WTC11 (cell line): ENCODE data around the gene SEMG2. TPM values are rescaled to one million over a fixed set of nuclear protein-coding genes. Genes with fewer than 3 reads are reported as not detected.

Experiments used
- ATAC-seq: fragments of 200-7000 bp; cut with Tn5 transposase; 2 replicates; pipeline ENCODE4 v1.10.0; 2021; ENCODE audit warnings: mild to moderate bottlenecking, moderate library complexity
- CTCF ChIA-PET: fragments of 300-600 bp; sonication (Branson Sonifier 250); formaldehyde crosslinking; loops from one replicate; lab custom pipeline; 2021; ENCODE audit warnings: antibody characterized with exemption; lab: Charles Lee
- POLR2A ChIA-PET: fragments of 350-600 bp; sonication (Branson Sonifier 250); formaldehyde crosslinking; loops from one replicate; lab custom pipeline; 2021; ENCODE audit warnings: antibody characterized with exemption; lab: Charles Lee
- DNase-seq: peaks from one replicate; pipeline ENCODE4 v3.0.0; 2021; ENCODE audit warnings: low spot score
- H3K27ac Mint-ChIP-seq: 2 replicates; pipeline ENCODE4 v1.8.0; 2021; ENCODE audit warnings: mixed read lengths
- H3K27me3 Mint-ChIP-seq: 2 replicates; pipeline ENCODE4 v1.8.0; 2021; ENCODE audit warnings: low read depth, mild to moderate bottlenecking, moderate library complexity, mixed read lengths
- H3K36me3 Mint-ChIP-seq: 2 replicates; pipeline ENCODE4 v1.8.0; 2021; ENCODE audit warnings: mixed read lengths
- H3K4me1 Mint-ChIP-seq: 2 replicates; pipeline ENCODE4 v1.8.0; 2022; ENCODE audit warnings: mixed read lengths
- H3K4me3 Mint-ChIP-seq: 2 replicates; pipeline ENCODE4 v1.8.0; 2021; ENCODE audit warnings: mild to moderate bottlenecking, moderate library complexity, mixed read lengths
- H3K9me3 Mint-ChIP-seq: 2 replicates; pipeline ENCODE4 v1.8.0; 2021; ENCODE audit warnings: mixed read lengths
- GTF2I ChIP-seq: fragments of 250-450 bp; sonication (Bioruptor Pico); conservative IDR thresholded peaks from 2 replicates; pipeline ENCODE4 v1.4.0; 2021; ENCODE audit warnings: mild to moderate bottlenecking
- IRF2 ChIP-seq: sonication (generic); formaldehyde crosslinking; IDR thresholded peaks from 2 replicates; pipeline ENCODE4 v1.8.0; 2022; ENCODE audit warnings: low read depth, missing genetic modification reagents, borderline replicate concordance
- JAZF1 ChIP-seq: fragments of 250-450 bp; sonication (Bioruptor Pico); IDR thresholded peaks from 2 replicates; pipeline ENCODE4 v1.9.0; 2021; ENCODE audit warnings: moderate library complexity, mild to moderate bottlenecking, inconsistent platforms
- JUN ChIP-seq: sonication (generic); formaldehyde crosslinking; IDR thresholded peaks from 2 replicates; pipeline ENCODE4 v1.8.0; 2023; ENCODE audit warnings: mild to moderate bottlenecking, missing genetic modification reagents
- NFE2L1 ChIP-seq: sonication (generic); formaldehyde crosslinking; IDR thresholded peaks from 2 replicates; pipeline ENCODE4 v1.8.1; 2023; ENCODE audit warnings: missing genetic modification reagents
- RORB ChIP-seq: fragments of 250-450 bp; sonication (Bioruptor Pico); IDR thresholded peaks from 2 replicates; pipeline ENCODE4 v1.9.0; 2021; ENCODE audit warnings: mild to moderate bottlenecking
- SMAD3 ChIP-seq: sonication (generic); formaldehyde crosslinking; IDR thresholded peaks from 2 replicates; pipeline ENCODE4 v1.8.0; 2022; ENCODE audit warnings: missing genetic modification reagents, mild to moderate bottlenecking, borderline replicate concordance
- SP1 ChIP-seq: sonication (generic); formaldehyde crosslinking; conservative IDR thresholded peaks from 2 replicates; pipeline ENCODE4 v1.8.1; 2022; ENCODE audit warnings: missing genetic modification reagents
- TEAD4 ChIP-seq: sonication (generic); formaldehyde crosslinking; IDR thresholded peaks from 2 replicates; pipeline ENCODE4 v1.8.0; 2022; ENCODE audit warnings: mild to moderate bottlenecking, missing genetic modification reagents
- ZNF232 ChIP-seq: sonication (generic); formaldehyde crosslinking; IDR thresholded peaks from 2 replicates; pipeline ENCODE4 v1.8.0; 2022; ENCODE audit warnings: mild to moderate bottlenecking, missing genetic modification reagents
- ZNF396 ChIP-seq: fragments of 250-450 bp; sonication (Bioruptor Pico); IDR thresholded peaks from 2 replicates; pipeline ENCODE4 v1.8.0; 2021; ENCODE audit warnings: mild to moderate bottlenecking, moderate library complexity, borderline replicate concordance
- total RNA-seq: library from RNA; stranded (reverse); gene quantifications from 3 replicates; pipeline ENCODE4 v1.2.3, GENCODE V29; 2021
- TF ChIP-seq, protein P1 (sequence below): fragments of 250-450 bp; sonication (Bioruptor Pico); IDR thresholded peaks from 2 replicates; pipeline ENCODE4 v1.9.0; 2021; ENCODE audit warnings: mild to moderate bottlenecking, borderline replicate concordance
- TF ChIP-seq, protein P2 (sequence below): sonication (generic); formaldehyde crosslinking; IDR thresholded peaks from 2 replicates; pipeline ENCODE4 v1.8.1; 2023; ENCODE audit warnings: mild to moderate bottlenecking, missing genetic modification reagents
- TF ChIP-seq, protein P3 (sequence below): fragments of 250-450 bp; sonication (Bioruptor Pico); IDR thresholded peaks from 2 replicates; pipeline ENCODE4 v1.9.0; 2021; ENCODE audit warnings: moderate library complexity, mild to moderate bottlenecking, inconsistent platforms, borderline replicate concordance
- TF ChIP-seq, protein P4 (sequence below): sonication (generic); formaldehyde crosslinking; IDR thresholded peaks from 2 replicates; pipeline ENCODE4 v1.8.1; 2022; ENCODE audit warnings: mild to moderate bottlenecking, missing genetic modification reagents, moderate library complexity, borderline replicate concordance
- TF ChIP-seq, protein P5 (sequence below): sonication (generic); formaldehyde crosslinking; IDR thresholded peaks from 2 replicates; pipeline ENCODE4 v1.8.0; 2022; ENCODE audit warnings: mild to moderate bottlenecking, missing genetic modification reagents
- TF ChIP-seq, protein P6 (sequence below): sonication (generic); formaldehyde crosslinking; IDR thresholded peaks from 2 replicates; pipeline ENCODE4 v1.8.0; 2022; ENCODE audit warnings: mild to moderate bottlenecking, missing genetic modification reagents
- TF ChIP-seq, protein P7 (sequence below): fragments of 200-600 bp; IDR thresholded peaks from 2 replicates; pipeline ENCODE4 v1.8.0; 2022; ENCODE audit warnings: antibody characterized with exemption

The SEMG2 gene
- total RNA-seq, 1 experiment from 2014 or later: not detected

DNA sequence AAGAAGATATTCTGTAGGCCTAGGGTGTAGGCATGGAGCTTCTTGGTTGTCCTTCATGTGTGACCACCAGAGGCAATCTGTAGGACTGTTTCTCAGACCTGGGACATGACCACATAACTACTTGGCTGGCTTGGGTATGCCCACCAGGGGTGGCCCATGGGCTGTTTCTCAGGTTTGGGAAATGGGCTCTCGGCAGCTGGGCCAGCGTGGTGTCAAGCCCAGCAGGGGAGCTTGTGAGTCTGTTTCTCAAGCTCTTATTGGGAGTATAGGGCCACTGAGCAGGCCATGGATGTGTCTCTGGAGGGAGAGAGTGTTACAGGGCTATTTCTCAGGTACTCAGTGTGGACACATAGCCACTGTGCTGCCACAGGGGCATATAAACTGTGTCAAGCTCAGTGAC is 2.5 kb upstream of the SEMG2 start:
- Mint-ChIP-seq H3K9me3 (no peaks in the 10 kb centered on the region), H3K27me3 (peaks cover 35% of the 10 kb centered on the region), H3K36me3 (no peaks in the 10 kb centered on the region), H3K4me1 (no peaks in the 10 kb centered on the region), H3K27ac (no peak overlapping the region), H3K4me3 (no peak overlapping the region)
- POLR2A ChIA-PET: no interaction called here
- DNase-seq: no peak
- ATAC-seq: no peak
- TF ChIP-seq, protein P1, sequence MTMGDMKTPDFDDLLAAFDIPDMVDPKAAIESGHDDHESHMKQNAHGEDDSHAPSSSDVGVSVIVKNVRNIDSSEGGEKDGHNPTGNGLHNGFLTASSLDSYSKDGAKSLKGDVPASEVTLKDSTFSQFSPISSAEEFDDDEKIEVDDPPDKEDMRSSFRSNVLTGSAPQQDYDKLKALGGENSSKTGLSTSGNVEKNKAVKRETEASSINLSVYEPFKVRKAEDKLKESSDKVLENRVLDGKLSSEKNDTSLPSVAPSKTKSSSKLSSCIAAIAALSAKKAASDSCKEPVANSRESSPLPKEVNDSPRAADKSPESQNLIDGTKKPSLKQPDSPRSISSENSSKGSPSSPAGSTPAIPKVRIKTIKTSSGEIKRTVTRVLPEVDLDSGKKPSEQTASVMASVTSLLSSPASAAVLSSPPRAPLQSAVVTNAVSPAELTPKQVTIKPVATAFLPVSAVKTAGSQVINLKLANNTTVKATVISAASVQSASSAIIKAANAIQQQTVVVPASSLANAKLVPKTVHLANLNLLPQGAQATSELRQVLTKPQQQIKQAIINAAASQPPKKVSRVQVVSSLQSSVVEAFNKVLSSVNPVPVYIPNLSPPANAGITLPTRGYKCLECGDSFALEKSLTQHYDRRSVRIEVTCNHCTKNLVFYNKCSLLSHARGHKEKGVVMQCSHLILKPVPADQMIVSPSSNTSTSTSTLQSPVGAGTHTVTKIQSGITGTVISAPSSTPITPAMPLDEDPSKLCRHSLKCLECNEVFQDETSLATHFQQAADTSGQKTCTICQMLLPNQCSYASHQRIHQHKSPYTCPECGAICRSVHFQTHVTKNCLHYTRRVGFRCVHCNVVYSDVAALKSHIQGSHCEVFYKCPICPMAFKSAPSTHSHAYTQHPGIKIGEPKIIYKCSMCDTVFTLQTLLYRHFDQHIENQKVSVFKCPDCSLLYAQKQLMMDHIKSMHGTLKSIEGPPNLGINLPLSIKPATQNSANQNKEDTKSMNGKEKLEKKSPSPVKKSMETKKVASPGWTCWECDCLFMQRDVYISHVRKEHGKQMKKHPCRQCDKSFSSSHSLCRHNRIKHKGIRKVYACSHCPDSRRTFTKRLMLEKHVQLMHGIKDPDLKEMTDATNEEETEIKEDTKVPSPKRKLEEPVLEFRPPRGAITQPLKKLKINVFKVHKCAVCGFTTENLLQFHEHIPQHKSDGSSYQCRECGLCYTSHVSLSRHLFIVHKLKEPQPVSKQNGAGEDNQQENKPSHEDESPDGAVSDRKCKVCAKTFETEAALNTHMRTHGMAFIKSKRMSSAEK (CRISPR knock-in tag): no peak
- TF ChIP-seq, protein P2, sequence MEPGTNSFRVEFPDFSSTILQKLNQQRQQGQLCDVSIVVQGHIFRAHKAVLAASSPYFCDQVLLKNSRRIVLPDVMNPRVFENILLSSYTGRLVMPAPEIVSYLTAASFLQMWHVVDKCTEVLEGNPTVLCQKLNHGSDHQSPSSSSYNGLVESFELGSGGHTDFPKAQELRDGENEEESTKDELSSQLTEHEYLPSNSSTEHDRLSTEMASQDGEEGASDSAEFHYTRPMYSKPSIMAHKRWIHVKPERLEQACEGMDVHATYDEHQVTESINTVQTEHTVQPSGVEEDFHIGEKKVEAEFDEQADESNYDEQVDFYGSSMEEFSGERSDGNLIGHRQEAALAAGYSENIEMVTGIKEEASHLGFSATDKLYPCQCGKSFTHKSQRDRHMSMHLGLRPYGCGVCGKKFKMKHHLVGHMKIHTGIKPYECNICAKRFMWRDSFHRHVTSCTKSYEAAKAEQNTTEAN: no peak
- TF ChIP-seq GTF2I (CRISPR knock-in tag): no peak
- no peak for TF ChIP-seq SP1 (CRISPR knock-in tag)
- no peak for TF ChIP-seq RORB (CRISPR knock-in tag)
- TF ChIP-seq ZNF232 (CRISPR knock-in tag): no peak
- TF ChIP-seq TEAD4 (CRISPR knock-in tag): no peak
- TF ChIP-seq, protein P3, sequence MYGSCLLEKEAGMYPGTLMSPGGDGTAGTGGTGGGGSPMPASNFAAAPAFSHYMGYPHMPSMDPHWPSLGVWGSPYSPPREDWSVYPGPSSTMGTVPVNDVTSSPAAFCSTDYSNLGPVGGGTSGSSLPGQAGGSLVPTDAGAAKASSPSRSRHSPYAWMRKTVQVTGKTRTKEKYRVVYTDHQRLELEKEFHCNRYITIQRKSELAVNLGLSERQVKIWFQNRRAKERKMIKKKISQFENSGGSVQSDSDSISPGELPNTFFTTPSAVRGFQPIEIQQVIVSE (CRISPR knock-in tag): no peak
- TF ChIP-seq, protein P4, sequence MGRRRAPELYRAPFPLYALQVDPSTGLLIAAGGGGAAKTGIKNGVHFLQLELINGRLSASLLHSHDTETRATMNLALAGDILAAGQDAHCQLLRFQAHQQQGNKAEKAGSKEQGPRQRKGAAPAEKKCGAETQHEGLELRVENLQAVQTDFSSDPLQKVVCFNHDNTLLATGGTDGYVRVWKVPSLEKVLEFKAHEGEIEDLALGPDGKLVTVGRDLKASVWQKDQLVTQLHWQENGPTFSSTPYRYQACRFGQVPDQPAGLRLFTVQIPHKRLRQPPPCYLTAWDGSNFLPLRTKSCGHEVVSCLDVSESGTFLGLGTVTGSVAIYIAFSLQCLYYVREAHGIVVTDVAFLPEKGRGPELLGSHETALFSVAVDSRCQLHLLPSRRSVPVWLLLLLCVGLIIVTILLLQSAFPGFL (CRISPR knock-in tag): no peak
- no peak for TF ChIP-seq JUN (CRISPR knock-in tag)
- TF ChIP-seq NFE2L1 (CRISPR knock-in tag): no peak
- TF ChIP-seq, protein P5, sequence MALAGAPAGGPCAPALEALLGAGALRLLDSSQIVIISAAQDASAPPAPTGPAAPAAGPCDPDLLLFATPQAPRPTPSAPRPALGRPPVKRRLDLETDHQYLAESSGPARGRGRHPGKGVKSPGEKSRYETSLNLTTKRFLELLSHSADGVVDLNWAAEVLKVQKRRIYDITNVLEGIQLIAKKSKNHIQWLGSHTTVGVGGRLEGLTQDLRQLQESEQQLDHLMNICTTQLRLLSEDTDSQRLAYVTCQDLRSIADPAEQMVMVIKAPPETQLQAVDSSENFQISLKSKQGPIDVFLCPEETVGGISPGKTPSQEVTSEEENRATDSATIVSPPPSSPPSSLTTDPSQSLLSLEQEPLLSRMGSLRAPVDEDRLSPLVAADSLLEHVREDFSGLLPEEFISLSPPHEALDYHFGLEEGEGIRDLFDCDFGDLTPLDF (CRISPR knock-in tag): no peak
- TF ChIP-seq, protein P6, sequence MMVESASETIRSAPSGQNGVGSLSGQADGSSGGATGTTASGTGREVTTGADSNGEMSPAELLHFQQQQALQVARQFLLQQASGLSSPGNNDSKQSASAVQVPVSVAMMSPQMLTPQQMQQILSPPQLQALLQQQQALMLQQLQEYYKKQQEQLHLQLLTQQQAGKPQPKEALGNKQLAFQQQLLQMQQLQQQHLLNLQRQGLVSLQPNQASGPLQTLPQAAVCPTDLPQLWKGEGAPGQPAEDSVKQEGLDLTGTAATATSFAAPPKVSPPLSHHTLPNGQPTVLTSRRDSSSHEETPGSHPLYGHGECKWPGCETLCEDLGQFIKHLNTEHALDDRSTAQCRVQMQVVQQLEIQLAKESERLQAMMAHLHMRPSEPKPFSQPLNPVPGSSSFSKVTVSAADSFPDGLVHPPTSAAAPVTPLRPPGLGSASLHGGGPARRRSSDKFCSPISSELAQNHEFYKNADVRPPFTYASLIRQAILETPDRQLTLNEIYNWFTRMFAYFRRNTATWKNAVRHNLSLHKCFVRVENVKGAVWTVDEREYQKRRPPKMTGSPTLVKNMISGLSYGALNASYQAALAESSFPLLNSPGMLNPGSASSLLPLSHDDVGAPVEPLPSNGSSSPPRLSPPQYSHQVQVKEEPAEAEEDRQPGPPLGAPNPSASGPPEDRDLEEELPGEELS: no peak
- no peak for TF ChIP-seq ZNF396
- TF ChIP-seq, all 79 proteins: peak for 0
- CTCF ChIA-PET: interaction anchor here (1.8 to 2.2 kb wide), 2 partner anchors 11 to 75 kb away, joined by 5 to 10 read pairs; no protein-coding TSS in a partner anchor

DNA sequence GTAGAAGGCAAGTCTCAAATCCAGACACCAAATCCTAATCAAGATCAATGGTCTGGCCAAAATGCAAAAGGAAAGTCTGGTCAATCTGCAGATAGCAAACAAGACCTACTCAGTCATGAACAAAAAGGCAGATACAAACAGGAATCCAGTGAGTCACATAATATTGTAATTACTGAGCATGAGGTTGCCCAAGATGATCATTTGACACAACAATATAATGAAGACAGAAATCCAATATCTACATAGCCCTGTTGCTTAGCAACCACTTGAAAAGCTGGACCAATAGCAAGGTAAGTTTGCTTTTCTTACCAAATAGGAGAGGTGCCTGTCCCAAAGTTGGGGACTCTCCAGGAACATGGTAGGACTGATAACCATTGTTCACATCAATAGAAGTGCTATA is 2.0 kb downstream of the SEMG2 start:
- CTCF ChIA-PET: no interaction called here
- POLR2A ChIA-PET: no interaction called here
- Mint-ChIP-seq H3K4me3 (no peak overlapping the region), H3K27ac (no peak overlapping the region), H3K9me3 (no peaks in the 10 kb centered on the region), H3K36me3 (no peaks in the 10 kb centered on the region), H3K4me1 (no peaks in the 10 kb centered on the region), H3K27me3 (peaks cover 66% of the 10 kb centered on the region)
- TF ChIP-seq, protein P7, sequence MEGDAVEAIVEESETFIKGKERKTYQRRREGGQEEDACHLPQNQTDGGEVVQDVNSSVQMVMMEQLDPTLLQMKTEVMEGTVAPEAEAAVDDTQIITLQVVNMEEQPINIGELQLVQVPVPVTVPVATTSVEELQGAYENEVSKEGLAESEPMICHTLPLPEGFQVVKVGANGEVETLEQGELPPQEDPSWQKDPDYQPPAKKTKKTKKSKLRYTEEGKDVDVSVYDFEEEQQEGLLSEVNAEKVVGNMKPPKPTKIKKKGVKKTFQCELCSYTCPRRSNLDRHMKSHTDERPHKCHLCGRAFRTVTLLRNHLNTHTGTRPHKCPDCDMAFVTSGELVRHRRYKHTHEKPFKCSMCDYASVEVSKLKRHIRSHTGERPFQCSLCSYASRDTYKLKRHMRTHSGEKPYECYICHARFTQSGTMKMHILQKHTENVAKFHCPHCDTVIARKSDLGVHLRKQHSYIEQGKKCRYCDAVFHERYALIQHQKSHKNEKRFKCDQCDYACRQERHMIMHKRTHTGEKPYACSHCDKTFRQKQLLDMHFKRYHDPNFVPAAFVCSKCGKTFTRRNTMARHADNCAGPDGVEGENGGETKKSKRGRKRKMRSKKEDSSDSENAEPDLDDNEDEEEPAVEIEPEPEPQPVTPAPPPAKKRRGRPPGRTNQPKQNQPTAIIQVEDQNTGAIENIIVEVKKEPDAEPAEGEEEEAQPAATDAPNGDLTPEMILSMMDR: no peak
- TF ChIP-seq JAZF1 (CRISPR knock-in tag) (no peak), SMAD3 (CRISPR knock-in tag) (no peak), IRF2 (CRISPR knock-in tag) (no peak), ZNF232 (CRISPR knock-in tag) (no peak), TEAD4 (CRISPR knock-in tag) (no peak)
- DNase-seq: no peak
- ATAC-seq: no peak
